Measurements from ENCODE around the gene GJA3. TPM values are rescaled to one million over a fixed set of nuclear protein-coding genes. Genes with fewer than 3 reads are reported as not detected.

Gene GJA3
- total and polyA plus RNA-seq, 2 of the 8 experiments (the other 6 are each of a cell fraction or from before 2014, with no cell fraction given) = 0.12 to 0.60 TPM

DNA sequence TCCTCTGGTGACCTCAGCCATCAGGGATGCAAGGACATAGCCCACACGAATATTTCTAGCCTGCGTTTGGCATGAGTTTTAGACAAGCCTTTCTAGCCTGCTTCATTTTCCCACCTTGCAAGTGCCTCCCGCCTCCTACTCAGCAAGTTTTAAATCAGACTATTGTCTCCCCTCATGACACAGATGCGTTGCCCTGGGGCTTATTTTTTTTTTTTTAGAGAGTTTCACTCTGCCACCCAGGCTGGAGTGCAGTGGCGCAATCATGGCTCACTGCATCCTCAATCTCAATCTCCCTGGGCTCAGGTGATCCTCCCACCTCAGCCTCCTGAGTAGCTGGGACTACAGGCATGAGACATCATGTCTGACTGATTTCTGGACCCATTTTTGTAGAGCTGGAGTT, 17.3 kb upstream of the GJA3 start:
- DNase-seq (ENCODE audit: low read depth in 1 of 2, low spot score in 2 of 2) = no peak
- 82% methylated on average over 5 of the region's 5 CpGs; no CpG with 5 or more reads in 1 of the 2 experiments for WGBS, 2 experiments (ENCODE audit: extremely low coverage in 1 of 2, insufficient coverage in 1 of 2, insufficient read length in 1 of 2, insufficient replicate concordance in 2 of 2, low coverage in 1 of 2, low lambda C conversion rate in 2 of 2, missing lambda C conversion rate in 1 of 2)
- Histone ChIP-seq H3K79me1 (ENCODE audit: low read depth, low read length) (no peaks in the 10 kb centered on the region), H4K91ac (replicated peaks; ENCODE audit: insufficient read length, low read length) (no peak overlapping the region), H3K9me3 (ENCODE audit: insufficient read depth in 2 of 2, low read depth in 1 of 2, low read length in 1 of 2) (no peaks in the 10 kb centered on the region), H4K5ac (ENCODE audit: insufficient read length, low read depth, low read length) (no peak overlapping the region), H3K23ac (ENCODE audit: insufficient read length) (no peak overlapping the region), H2BK20ac (ENCODE audit: low read length) (no peak overlapping the region), H3K23me2 (ENCODE audit: low read depth, low read length) (no peaks in the 10 kb centered on the region), H3K79me2 (ENCODE audit: control insufficient read depth in 1 of 2, insufficient read depth in 2 of 2, low read length in 2 of 2) (no peaks in the 10 kb centered on the region), H2AFZ (ENCODE audit: low read length) (peak overlapping the region; percentile 34; the same call in 1 of the 2 replicates), H2BK15ac (ENCODE audit: low read length) (no peak overlapping the region), H2BK12ac (ENCODE audit: low read depth, low read length) (no peak overlapping the region), H3K14ac (ENCODE audit: insufficient read length) (no peak overlapping the region), H3K9ac (replicated peaks in 1 of 4; ENCODE audit: extremely low read depth in 1 of 4, low read depth in 3 of 4, low read length in 3 of 4) (no peak overlapping the region), H2BK120ac (replicated peaks; ENCODE audit: low read depth, low read length) (no peak overlapping the region), H3K56ac (replicated peaks; ENCODE audit: insufficient read length, low read depth, low read length) (no peak overlapping the region), H3K36me3 (ENCODE audit: control insufficient read depth in 2 of 4, insufficient read depth in 4 of 4, low read length in 3 of 4) (no peaks in the 10 kb centered on the region), H2AK5ac (ENCODE audit: low read depth, low read length) (no peak overlapping the region), H4K8ac (ENCODE audit: extremely low read depth, insufficient read depth, low read length) (no peak overlapping the region), H3K4ac (replicated peaks; ENCODE audit: insufficient read length, low read depth, low read length) (no peak overlapping the region), H3K27me3 (replicated peaks in 1 of 4; ENCODE audit: control insufficient read depth in 3 of 4, extremely low read depth in 1 of 4, insufficient read depth in 3 of 4, low read length in 3 of 4) (peaks cover 0 to 3% (median 0%) of the 10 kb centered on the region in 4 experiments; a peak in 1 of 7 replicates), H3K4me3 (ENCODE audit: extremely low read depth in 1 of 4, insufficient read depth in 2 of 4, low read depth in 3 of 4, low read length in 4 of 4) (no peak overlapping the region), H3K4me2 (ENCODE audit: insufficient read depth in 1 of 2, low read depth in 2 of 2, low read length in 2 of 2) (no peak overlapping the region), H3K4me1 (replicated peaks in 1 of 4; ENCODE audit: control insufficient read depth in 3 of 4, insufficient read depth in 4 of 4, low read length in 3 of 4) (peaks cover 0 to 7% (median 0%) of the 10 kb centered on the region in 4 experiments; a peak in 1 of 7 replicates), H3K27ac (ENCODE audit: low read depth, low read length) (no peak overlapping the region), H3K18ac (ENCODE audit: extremely low read depth, low read length) (no peak overlapping the region), H2BK5ac (ENCODE audit: low read depth, low read length) (no peak overlapping the region), H4K20me1 (replicated peaks in 1 of 2; ENCODE audit: control insufficient read depth in 1 of 2, insufficient read depth in 2 of 2, low read length in 2 of 2) (no peaks in the 10 kb centered on the region)
- FAIRE-seq = no peak
- POLR2A ChIA-PET (ENCODE audit: partially characterized antibody) = no interaction called here
- CTCF ChIA-PET (ENCODE audit: partially characterized antibody) = no interaction called here
- TF ChIP-seq, protein P1, sequence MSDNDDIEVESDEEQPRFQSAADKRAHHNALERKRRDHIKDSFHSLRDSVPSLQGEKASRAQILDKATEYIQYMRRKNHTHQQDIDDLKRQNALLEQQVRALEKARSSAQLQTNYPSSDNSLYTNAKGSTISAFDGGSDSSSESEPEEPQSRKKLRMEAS (IDR thresholded peaks at IDR 0.05) = no peak
- TF ChIP-seq SAP30 (IDR thresholded peaks at IDR 0.05; ENCODE audit: insufficient read depth, insufficient replicate concordance, low read length) (no peak), SP1 (IDR thresholded peaks at IDR 0.05; ENCODE audit: low read depth, low read length) (no peak), CHD1 (IDR thresholded peaks at IDR 0.05; ENCODE audit: low read depth, low read length) (no peak), TAF7 (optimal IDR thresholded peaks at IDR 0.05; ENCODE audit: borderline replicate concordance, low read depth, low read length) (no peak), SP4 (IDR thresholded peaks at IDR 0.05; ENCODE audit: low read length) (no peak), MAFK (IDR thresholded peaks at IDR 0.05; ENCODE audit: low read depth, low read length) (no peak), PHF8 (conservative IDR thresholded peaks at IDR 0.05; ENCODE audit: low read depth, low read length) (no peak), POU5F1 (IDR thresholded peaks at IDR 0.05; ENCODE audit: low read depth, low read length) (no peak), EGR1 (IDR thresholded peaks at IDR 0.05; ENCODE audit: borderline replicate concordance, low read depth, low read length) (no peak), GTF2F1 (IDR thresholded peaks at IDR 0.05; ENCODE audit: borderline replicate concordance, low read depth, low read length) (no peak), RBBP5 (IDR thresholded peaks at IDR 0.05; ENCODE audit: borderline replicate concordance, low read depth, low read length) (no peak)
- TF ChIP-seq, protein P2, sequence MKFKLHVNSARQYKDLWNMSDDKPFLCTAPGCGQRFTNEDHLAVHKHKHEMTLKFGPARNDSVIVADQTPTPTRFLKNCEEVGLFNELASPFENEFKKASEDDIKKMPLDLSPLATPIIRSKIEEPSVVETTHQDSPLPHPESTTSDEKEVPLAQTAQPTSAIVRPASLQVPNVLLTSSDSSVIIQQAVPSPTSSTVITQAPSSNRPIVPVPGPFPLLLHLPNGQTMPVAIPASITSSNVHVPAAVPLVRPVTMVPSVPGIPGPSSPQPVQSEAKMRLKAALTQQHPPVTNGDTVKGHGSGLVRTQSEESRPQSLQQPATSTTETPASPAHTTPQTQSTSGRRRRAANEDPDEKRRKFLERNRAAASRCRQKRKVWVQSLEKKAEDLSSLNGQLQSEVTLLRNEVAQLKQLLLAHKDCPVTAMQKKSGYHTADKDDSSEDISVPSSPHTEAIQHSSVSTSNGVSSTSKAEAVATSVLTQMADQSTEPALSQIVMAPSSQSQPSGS (IDR thresholded peaks at IDR 0.05; ENCODE audit: low read length) = no peak
